Liver (tissue), 3 donors: ENCODE data around the gene RRAGC.

Experiments used
- TAF1 ChIP-seq: conservative IDR thresholded peaks from 2 replicates; pipeline ENCODE4 v1.6.1; 2016; ENCODE audit warnings: antibody characterized with exemption, mild to moderate bottlenecking
- TF ChIP-seq, protein P1 (sequence below): fragments of 150-350 bp; IDR thresholded peaks from 2 replicates; pipeline ENCODE4 v1.5.1; 2017; ENCODE audit warnings: improper control_type of control experiment, low read depth, low read length; ENCODE audit not compliant: missing input control
- donor health status: healthy.
- donor health status: healthy.

DNA sequence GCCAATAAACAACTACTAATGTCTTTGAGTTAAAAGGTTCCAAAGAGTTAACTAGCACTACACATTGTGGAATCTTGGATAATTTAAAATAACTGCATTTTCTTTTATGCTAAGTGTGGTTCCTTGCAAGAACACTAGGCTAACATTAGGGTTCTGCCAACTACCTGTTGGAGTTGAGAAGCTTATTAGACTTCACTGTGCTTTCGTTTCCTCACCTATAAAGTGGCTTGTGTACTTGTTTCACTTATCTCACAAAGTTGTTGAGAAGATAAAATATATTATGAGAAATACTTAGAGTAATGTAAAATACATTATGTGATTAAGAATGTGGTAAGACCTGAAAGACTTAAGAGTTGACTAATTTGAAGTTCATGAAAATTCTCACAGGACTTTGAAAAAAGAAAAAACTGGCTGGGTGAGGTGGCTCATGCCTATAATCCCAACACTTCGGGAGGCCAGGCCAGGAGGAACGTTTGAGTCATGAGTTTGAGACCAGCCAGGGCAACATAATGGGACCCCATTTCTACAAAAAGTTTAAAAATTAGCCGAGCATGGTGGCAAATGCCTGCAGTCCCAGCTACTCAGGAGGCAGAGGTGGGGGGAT, 5.6 kb upstream of the RRAGC start:
- TF ChIP-seq, protein P1, sequence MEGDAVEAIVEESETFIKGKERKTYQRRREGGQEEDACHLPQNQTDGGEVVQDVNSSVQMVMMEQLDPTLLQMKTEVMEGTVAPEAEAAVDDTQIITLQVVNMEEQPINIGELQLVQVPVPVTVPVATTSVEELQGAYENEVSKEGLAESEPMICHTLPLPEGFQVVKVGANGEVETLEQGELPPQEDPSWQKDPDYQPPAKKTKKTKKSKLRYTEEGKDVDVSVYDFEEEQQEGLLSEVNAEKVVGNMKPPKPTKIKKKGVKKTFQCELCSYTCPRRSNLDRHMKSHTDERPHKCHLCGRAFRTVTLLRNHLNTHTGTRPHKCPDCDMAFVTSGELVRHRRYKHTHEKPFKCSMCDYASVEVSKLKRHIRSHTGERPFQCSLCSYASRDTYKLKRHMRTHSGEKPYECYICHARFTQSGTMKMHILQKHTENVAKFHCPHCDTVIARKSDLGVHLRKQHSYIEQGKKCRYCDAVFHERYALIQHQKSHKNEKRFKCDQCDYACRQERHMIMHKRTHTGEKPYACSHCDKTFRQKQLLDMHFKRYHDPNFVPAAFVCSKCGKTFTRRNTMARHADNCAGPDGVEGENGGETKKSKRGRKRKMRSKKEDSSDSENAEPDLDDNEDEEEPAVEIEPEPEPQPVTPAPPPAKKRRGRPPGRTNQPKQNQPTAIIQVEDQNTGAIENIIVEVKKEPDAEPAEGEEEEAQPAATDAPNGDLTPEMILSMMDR: no peak
- no peak for TF ChIP-seq TAF1
